Measurements from ENCODE around the gene KCNA10. TPM values are rescaled to one million over a fixed set of nuclear protein-coding genes. Genes with fewer than 3 reads are reported as not detected.

KCNA10 gene
- total RNA-seq: not detected in 2 replicates

DNA sequence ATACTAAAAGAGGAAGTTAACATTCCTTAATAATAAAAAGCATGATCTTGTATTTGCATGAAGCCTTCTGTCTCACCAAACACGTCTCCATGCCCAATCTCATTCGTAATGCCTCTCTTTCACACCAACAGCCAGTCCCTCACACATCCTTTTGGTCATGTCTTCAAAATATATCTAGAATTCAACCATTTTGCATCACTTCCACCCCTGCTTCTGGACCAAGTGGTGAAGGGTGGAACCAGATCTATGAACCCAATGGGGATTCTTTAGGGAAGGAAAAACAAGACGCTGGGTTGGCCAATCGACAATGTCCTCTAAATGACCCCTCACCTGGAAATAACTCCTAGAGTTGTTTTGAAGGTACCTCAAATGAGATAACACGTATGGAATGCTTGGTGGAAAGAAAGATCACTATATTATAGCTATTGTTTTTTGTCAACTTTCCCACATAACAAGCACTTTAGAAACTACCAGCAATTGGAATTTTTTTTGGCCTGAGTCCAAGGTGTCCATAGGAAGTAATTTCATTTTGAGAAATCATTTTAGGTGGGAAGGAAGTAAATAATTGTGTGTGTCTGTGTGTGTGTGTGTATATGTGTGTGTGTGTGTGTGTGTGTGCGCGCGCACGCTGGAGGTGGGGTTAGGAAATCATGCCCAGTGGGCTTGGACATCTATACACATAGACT, at the start of gene KCNA10:
Gene KCNA10, minus strand, starts transcription at position 51 of the 686 bp plus-strand sequence. CDS start 388 bp downstream, outside the sequence.
- DNase-seq (ENCODE audit: low read depth, low spot score): no peak

DNA sequence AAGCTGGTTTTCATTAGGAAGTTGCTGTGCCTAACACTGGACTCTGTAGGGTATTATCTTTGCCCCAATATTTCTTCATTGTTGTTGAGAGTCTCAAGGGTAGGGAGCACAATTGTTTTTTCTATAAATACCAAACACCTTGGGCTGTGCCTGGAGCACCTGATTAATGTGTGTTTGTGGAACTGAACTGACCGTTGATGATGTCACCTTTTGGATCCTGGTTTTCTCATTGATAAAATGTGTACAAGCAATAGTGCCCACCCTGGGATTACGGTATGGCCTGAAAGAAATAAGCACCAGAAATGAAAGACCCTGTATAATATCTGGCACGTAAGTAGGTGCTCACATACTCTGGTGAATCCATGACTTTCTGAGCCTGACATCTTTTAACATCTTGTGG, 47.9 kb upstream of the KCNA10 start:
- DNase-seq (ENCODE audit: low read depth, low spot score): no peak

DNA sequence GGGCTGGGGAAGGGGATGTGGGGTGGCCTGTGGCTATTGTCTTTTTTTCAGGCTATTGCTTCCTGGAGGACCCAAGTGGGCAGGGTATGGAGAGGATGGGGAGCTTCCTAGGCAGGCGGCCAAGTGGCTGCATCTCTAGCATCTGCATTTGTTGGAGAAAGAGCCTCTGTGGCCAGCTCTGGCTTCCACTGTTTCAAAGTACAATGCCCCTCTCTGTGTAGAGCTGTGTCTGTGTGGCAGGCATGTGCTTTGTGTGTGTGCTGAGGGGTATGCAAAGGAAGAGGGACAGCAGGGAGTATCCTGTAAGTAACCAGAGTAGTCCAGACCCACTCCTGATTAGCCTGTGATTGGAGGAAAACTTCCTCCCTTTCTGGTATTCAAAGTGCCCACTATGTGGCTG, 46.6 kb upstream of the KCNA10 start:
- no peak for DNase-seq (ENCODE audit: low read depth, low spot score)

DNA sequence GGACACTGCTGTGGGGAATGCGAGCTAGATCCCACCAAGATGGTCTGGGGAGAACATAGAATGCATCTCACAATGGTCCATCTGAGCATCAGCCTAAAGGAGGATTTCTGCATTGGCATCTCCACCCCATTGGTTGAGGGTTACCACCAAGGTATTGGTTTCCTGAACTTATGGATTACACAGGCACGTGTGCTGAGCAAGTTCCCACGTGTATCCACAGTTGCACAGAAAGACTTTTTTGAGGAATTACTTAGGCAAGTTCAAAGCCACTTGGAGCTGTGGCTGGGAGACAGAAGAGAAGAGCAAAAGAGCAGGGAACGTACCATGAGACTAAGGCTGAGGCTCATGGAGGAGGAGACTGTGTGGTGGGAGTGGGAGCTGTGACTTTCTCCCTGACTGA, 44.1 kb upstream of the KCNA10 start:
- no peak for DNase-seq (ENCODE audit: low read depth, low spot score)

DNA sequence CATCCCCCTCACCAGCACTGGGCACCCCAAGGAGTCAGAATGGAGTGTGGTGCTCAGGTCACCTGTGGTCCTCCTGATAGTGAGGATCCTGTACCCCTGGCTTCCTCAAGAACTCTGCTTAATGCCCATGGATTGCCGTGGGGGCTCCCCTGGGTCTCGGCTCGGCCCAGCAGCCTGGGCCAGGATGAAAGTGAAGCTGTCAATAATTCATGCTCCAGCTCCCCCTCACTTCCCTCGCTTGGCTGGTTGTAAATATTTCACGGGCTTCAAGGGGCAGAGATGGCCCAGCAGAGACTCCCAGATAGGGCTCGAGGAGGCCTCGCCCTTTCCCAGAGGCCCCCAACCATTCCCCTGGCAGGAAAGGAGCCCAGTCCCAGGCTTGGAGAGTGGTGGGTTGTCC, 42.6 kb upstream of the KCNA10 start:
- DNase-seq (ENCODE audit: low read depth, low spot score): no peak

DNA sequence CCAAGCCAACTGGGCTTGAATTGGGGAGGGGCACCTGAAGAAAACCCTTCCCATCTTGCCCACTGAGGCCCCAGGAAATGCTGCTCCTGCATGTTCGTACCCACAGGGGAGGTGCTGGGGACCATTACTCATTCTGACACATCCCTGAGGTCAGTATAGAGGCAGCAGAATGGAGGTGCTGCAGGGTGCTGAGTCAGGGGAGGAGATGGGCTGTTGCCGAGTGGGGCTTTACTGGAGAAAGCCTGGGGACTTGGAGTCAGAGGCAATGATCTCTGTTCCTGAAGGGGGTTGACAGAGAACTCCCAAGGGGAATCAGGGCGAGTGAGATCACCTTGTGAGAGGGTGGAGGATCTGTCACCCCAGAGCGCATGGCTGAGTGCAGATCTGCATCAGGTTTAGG, 40.2 kb upstream of the KCNA10 start:
- DNase-seq (ENCODE audit: low read depth, low spot score): no peak

DNA sequence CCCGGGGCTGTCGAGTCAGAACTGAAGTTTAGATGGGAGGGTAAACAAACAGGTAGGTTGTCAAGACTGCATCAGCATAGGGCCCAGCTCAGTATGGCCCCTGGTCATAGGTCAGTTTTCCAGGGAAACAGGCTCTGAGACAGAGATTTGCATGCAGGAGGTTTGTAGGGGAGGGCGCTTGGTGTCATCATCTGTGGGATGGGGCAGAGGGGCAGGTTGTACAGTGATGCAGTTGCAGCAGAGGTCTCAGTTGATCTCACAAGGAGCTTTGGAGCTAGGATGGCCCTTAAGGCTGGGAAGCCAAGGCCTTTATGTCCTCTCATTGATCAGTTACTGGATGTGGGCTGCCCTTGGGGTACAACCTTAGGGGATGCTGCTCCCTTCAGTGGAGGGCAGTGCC, 38.5 kb upstream of the KCNA10 start:
- DNase-seq (ENCODE audit: low read depth, low spot score): no peak

DNA sequence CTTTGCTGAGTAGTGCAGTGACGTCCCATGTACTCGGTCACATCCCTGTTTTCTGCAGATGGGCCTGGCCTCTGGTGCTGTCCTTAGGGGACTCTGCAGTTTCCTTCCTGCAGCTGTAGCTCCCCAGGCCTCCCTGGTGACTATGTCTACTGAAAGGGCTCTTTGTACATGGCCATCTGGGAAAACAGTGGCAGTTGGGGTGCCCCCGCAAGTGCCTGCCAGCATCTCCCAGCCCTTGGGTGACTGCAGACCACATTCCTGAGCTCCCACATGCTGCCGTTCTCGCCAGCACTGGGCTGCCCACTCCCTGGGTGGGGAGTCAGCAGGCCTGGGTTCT, 37.5 kb upstream of the KCNA10 start:
- DNase-seq (ENCODE audit: low read depth, low spot score): no peak

DNA sequence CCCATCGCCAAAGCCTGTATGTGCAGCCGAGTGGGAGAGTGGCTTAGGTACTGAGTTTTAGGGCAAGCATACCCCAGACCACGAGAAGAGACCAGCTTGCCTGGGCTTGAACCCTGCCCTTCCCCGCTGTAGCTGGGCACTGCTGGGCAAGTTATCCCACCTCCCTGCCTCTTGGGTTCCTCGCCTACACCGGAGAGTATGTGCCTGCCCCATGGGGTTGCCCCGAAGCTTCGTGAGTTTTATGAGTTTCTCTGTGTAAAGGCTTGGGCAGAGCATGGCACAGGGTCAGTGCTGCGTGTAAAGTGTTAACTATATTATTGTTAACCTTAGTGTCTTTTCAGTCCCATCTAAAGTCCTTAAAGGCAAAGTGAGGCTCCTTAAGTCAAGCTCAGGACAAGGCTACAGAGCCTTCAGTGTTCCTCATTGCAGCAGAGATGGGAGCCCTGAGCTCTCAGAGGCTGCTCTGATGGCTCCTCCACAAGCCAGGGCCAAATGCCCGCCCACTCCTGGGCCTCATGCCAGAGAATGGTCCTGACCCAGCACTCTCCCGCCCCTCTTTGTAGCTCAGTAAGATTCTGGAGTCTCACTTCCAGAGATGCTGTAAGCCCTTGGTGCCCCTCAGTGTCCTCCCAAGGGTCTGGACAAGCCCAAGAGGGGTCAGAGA, 37.0 kb upstream of the KCNA10 start:
- no peak for DNase-seq (ENCODE audit: low read depth, low spot score)

DNA sequence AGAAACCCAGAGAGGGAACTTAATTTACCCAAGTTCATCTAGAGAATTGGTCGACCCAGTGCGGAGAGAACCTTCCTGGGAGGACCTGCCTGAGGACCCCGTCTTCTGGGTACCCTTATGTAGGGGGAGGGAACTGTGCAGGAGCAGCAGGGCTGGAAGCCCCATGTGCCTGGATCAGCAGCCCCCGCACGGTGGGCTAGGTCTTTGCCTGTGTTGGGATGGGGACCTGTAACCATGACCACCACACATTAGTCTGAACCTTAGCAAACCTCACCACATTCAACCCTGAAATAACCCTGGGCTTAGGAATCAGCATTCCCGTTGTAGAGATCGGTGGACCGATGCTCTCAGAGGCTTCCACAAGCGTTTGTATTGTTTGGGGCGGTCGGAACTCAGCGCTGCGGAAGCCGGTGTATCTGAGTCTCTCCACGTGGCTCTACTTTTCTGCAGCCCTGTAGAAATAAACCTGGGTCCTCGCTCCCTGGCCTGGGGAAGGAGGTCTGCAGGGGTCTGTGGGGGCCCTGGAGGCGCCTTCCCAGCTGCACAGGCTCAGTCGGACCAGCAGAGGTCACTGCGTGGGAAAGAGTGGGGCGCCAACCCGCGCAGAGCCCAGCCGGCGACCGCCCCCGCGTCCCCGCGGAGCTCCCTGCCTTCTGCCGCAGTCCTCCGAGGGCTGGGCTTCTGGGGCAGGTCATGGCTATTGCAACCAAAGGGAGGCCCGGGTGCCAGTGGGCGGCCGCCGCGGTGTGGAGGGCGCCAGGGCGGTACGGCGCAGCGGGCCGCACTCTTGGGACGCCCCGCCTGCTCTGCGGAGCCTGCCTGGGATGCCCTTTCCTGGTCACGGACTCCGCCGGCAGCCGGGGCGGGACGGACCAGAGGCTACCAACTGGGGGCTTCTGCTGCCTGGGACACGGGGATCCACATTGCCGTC, 36.2 kb upstream of the KCNA10 start:
- no peak for DNase-seq (ENCODE audit: low read depth, low spot score)

DNA sequence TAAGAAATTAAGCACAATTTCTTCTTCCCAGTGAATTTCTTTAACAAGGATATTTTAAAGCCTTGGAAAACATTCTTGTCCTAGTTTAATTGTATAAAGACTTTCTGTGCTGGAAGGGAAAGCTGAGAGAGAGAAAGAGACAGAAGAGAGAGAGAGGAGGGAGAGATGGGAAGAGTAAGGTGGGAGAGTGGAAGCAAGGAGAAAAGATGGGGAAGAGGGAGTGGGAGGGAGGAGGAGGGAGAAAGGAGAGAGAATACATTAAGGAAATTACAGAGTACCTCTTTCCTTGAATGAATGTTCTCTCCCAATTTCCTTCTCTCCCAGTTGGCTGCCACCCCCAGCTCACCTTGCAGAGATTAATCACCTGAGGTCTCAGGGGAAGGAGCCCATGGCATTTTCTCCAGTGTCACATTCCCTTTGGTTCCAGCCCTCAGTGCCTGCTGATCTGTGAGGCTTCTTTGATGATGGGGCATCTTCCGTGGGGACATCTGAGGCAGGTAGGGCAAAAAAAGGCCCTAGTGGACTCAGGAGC, 32.4 kb upstream of the KCNA10 start:
- DNase-seq (ENCODE audit: low read depth, low spot score): no peak

DNA sequence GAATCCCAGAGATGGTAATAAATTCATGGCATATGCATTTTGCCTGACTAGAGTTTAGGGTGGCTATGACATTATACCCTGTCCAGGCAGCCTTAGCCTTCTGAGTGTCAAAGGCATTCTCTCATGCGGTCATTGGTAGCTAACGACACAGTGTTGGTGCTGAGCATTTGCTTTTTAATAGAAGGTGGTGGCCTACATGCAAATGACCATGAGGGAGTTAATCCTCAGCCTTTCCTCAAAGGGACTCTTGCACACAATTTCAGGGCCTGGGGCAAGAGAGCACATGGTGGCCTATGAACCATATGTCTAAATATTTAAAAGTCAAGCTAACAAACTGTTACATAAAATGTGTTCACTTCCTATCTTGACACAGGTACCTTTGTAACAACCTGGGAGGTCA, 30.9 kb upstream of the KCNA10 start:
- DNase-seq (ENCODE audit: low read depth, low spot score): no peak

DNA sequence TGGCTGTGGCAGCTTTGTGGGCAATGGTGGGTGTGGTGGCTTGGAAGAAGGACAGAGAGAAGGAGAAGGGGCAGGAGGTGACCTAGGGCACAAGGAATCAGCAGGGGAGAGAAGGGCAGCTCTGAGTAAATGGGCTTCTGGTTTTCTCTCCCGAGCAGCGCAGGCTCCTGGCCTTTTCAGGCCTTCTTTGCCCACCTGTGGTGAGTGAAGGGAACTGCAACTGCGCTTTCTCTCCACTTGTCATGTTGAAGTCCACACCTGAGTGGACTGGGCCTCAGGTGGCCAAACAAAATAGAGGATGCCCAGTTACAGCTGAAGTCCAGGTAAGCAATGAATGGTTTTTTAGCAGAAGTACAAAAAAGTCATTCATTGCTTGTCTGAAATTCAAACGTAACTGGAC, 29.4 kb upstream of the KCNA10 start:
- DNase-seq (ENCODE audit: low read depth, low spot score): no peak

DNA sequence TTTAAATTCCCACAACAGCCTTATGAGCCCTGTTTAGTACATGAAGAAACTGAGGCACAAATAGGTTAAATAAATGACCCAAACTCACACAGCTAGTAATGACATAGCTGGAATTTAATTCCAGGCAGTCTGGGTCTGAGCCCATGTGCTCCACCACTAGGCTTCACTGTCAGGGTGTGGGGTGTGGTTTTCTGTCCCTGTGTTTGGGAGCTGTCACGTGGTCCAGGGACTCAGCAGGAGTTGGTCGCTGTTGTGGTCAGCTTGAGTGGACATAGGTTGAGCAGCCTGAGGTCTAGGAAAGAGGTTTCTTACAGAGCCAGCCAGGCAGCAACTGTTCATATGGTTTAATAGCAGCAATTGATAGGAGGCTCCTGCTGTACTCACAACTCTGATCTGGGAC, 28.0 kb upstream of the KCNA10 start:
- DNase-seq (ENCODE audit: low read depth, low spot score): no peak

DNA sequence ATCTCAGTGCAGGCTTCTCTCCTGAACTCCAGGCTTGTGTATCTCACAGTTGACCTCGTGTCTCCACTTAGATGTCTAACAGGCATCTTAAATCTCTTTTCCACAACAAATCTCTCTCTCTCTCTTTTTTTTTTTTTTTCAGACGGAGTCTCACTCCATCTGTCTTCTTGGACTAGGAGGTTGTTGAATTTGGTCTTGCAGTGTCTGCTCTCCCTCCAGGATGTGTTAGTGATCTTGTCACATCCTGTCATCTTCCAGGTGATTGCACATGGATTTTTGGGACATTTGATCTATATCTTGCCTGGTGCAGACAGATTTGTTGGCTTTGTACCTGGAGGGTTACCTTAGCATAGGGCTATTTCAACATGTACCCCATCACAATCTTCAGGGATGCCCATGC, 26.5 kb upstream of the KCNA10 start:
- DNase-seq (ENCODE audit: low read depth, low spot score): no peak

DNA sequence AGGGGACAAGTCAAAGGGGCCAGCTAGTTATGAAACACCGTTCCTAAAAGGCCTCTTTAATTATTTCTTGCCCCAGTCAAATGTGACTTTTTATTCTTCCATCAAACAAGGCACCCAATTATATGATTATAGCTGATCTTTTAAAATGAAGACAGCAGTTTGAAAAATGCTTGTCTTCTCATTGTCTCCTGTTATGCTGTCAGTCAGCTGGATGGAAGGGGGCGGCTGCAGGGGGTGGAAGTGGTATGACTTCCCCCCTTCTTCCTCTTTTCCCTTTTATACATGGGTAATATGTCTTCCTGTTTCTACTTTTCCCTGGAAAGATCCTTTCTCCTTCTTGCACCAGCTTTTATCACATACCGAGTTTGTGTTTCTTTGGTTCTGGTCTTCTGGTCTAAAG, 25.8 kb upstream of the KCNA10 start:
- DNase-seq (ENCODE audit: low read depth, low spot score): no peak

DNA sequence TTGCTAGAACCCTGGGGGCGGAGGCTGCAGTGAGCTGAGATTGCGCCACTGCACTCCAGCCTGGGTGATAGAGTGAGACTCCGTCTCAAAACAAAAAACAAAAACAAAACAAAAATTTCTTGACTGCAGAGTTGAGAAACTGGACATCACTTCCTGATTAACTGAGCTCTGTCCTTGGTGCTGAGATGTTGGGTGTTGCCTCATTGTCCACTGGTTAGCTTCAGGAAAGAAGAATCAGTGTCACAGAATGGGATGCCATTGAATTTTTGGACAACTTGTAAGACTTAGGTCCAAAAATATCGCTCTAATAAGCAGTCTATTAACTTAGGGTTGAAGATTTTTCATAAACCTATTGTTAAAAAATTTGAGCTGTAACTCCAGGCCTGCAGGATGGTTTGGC, 23.8 kb upstream of the KCNA10 start:
- DNase-seq (ENCODE audit: low read depth, low spot score): no peak

DNA sequence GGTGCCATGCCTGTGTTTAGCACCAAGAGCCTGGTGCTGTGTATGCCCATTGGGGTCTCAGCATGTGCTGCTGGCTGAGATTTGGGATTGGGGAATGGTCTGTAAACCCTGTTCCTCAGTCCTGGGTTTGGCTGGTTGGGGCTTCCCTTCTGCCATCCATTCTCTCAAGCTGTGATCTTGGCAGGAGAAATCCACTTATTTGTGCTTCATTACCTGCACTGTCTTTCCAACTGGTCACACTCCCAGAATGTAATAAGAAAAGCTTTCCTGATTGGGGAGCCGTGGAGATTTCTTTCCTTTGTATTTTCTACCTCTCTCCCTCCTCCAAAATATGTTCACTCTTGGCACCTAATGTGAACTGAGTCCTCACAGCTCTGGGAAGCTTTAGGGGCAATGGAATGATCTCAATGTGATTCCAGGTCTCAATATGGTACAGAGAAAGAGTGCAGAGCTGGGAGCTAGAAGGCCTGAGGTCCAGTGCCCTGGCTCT, 23.0 kb upstream of the KCNA10 start:
- no peak for DNase-seq (ENCODE audit: low read depth, low spot score)

DNA sequence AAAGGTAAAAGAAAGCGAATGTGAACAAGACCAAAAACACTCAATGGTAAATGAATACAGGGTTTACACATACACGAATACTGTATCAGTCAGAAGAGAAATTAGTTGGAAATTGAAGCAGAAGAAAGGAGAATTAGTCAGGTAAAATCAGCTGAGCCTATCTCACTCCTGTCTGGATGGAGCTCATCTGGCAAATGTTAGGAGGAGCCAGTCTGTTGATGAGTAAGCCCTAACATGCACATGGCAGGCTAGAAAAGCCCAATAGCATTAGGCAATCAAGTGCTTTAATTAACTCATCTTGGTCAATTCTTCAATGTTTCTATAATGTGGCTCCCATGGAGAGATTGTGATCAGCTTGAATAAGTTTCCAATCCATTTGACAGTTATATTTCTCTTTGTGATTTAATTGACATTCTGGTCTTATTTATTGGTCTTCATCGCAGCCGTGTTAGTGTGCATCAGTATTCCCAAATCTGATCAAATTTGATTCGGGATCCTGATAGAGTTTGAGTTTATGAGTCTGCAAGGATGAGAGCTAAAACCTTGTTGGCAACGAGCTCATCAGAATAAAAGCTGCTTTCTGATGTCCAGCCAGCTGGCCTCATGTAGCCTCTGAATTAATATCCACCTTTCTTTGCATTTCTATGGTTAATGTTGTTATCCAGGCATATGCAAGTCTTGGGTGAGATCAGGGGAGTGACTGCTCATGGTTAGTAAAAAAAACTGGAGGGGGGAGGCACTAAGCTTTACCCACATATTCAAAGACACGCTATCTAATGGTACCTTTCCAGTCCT, 22.1 kb upstream of the KCNA10 start:
- no peak for DNase-seq (ENCODE audit: low read depth, low spot score)

DNA sequence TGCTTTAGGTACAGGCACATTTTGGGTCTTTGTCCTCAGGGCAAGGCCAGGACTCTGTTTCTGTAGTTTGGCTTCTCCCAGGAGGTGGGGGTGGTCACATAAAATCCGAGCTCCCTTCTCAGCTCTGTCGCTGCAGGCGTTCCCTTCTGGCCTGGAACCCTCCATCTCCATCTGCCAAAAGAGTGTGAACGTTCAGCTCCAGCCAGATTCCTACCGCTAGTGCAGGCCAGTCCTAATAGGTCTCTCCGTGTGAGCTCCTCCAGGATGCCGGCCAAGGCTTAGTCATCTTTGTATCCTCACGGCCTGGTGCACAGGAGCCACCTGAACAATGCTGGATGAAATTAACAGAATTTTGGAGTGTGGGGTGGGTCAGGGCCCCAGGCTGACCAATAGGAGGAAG, 19.9 kb upstream of the KCNA10 start:
- no peak for DNase-seq (ENCODE audit: low read depth, low spot score)

DNA sequence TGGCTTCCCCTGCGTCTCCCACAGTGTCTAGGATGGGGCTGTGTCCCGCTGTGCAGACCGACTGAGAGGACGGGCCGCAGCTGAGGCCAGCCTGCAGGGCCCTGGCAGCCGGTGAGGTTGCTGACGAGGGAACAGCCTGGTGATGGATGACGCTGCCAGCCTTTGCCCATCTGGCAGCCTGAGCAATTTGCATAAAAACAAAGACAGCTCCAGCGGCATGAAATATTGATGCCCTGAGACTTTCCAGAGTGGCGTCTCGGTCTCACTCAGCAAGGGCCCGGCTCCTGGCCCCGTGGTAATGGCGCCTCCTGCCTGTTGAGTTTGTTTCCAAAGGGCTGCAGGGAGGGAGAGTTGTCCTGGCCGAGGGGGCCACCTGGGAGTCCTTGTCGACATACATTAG, 19.1 kb upstream of the KCNA10 start:
- DNase-seq (ENCODE audit: low read depth, low spot score): no peak
